ENCODE results near the gene PLA2G4E. TPM values are rescaled to one million over a fixed set of nuclear protein-coding genes. Genes with fewer than 3 reads are reported as not detected.

Gene PLA2G4E
- total RNA-seq, 1 experiment from 2014 or later: not detected

Other genes with a start within 250 kb of the PLA2G4E start
- gene MAPKBP1, start 246.6 kb downstream of the PLA2G4E start, total RNA-seq (2021; ENCODE audit: unreplicated experiment): 38.4 TPM
- 13.2 TPM for gene JMJD7, start 192.9 kb downstream of the PLA2G4E start, total RNA-seq (2021; ENCODE audit: unreplicated experiment)
- gene PLA2G4B, start 182.2 kb downstream of the PLA2G4E start, total RNA-seq (2021; ENCODE audit: unreplicated experiment): 4.7 TPM
- 2.1 TPM for gene SPTBN5, start 127.0 kb downstream of the PLA2G4E start, total RNA-seq (2021; ENCODE audit: unreplicated experiment)
- gene EHD4, start 48.5 kb downstream of the PLA2G4E start, total RNA-seq (2021; ENCODE audit: unreplicated experiment): 43.2 TPM
- gene PLA2G4D, start 73.5 kb upstream of the PLA2G4E start, total RNA-seq (2021; ENCODE audit: unreplicated experiment): not detected
- not detected for gene PLA2G4F, start 135.6 kb upstream of the PLA2G4E start, total RNA-seq (2021; ENCODE audit: unreplicated experiment)
- 55.2 TPM for gene VPS39, start 187.3 kb upstream of the PLA2G4E start, total RNA-seq (2021; ENCODE audit: unreplicated experiment)